Stimulated activated CD8-positive, alpha-beta memory T cell treated with anti-CD3 and anti-CD28 coated beads, Interleukin-2, amount 100 ng/mL, for 1 hour (primary cell): Measurements from ENCODE around the gene CACNA1E.

ENCODE experiments used
- DNase-seq, 2 donors: peaks; one replicate each; pipeline ENCODE4 v3.0.0-alpha.2; 2020; ENCODE audit warnings: low read depth in 2 of 2

The CACNA1E gene

DNA sequence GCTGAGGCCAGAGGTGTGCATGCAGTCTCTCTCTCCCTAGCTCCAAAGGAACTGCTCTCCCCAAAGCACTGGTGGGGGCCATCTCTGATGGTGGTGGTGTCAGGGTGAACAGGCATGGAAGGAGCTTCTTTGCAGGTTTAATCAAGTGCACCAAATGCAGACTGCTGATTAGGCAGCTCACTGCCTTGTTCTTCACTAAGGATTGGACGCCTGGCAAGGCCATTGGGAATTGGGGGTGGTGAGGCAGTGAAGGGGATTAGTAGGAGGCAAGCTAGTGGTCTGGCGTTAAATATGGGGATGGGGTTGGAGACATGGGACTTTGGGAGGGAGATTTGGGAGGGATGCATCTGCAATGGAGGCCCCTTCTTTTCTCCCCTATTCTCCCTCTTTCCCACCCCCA, 1.5 kb downstream of the CACNA1E start:
- DNase-seq: no peak

DNA sequence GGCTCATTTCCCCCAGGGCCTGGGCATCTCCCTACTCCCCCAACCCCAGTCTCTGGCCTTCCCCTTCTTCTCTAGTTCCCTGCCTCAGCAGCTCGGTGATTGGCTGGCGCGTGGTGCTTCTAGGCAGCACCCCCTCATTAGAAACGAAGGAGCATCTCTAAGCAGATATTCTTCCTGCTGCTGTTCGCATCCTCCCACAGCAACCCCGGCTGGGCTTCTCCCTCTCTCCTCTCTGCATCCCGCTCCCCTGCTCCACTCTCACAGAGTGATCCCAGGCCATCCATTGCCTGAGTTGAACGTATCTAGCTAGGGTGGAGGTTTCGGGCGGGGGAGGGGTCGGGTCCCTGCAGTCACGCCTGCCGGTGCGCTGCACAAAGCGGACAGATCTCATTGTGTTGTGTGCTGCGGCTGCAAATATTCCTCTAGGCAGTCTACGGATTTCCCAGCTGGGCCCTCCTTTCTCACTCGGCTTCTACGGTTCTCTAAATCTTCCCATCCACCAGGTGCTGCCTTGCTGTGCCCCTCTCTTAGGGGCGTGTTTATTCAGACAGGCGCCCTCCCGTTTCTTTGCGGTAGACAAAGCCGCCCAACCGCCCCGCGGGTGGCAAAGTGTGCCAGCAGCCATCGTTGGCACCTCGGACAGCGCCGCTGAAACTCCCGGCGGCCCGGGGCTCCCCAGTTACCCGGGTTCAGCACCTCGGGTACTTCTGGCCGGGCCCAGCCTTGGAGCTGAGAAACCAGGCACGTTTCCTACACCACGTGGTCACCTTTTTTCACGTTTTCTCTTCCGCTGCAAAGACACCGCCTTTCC, 2.2 kb downstream of the CACNA1E start:
- DNase-seq: no peak

DNA sequence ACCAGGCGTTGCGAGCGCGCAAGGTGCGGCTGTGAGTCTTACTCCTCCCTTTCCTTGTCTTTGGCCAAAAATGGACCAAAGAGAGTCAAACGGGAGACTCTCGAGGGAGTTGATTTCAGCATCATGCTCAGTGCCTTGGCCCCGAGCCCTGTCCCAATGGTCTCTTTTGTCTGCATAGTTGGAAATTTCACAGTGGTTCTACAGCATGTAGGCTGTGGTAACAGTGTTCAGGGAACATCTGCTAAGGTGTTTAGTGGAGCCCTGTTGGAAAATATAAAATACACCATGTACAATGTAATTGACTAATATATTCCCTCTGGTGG, 2.7 kb downstream of the CACNA1E start:
- no peak for DNase-seq

DNA sequence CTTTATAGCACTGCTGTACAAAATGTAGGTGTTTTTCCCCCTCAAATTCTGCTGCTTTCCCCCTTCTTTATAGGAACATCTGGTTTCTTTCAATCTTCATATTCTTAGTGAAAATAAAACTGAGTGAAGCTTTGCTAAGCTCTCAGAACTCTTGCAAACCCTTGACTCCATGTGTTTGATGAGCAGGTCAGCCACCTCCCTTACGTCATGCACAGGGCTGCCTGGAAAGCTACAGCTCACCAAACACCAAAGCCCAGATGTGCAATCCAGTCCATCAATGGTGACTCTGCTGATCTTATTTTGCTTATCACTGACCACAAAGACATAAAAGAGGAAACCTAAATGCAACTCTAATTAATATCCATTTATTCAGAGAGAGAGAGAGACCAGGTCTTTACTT, 5.5 kb downstream of the CACNA1E start:
- no peak for DNase-seq

DNA sequence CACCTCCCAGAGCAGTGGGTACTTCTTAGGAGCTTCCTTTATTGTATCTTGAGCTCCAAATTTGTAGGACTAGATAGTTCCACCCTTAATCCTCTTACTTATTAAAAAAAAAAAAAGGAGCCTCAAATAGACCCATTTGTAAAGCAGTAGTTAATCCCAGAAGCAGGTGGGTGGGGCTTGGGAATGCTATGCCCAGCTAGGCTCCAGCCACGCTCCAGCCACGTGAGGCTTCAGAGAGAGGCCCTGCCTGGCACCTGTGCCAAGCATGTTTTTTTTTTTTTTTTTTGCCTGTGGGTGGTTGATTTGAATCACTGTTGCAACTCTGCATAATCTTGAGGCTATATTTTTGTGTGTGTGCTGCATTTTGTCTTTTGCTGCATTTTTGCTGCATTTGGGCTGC, 7.0 kb downstream of the CACNA1E start:
- no peak for DNase-seq

DNA sequence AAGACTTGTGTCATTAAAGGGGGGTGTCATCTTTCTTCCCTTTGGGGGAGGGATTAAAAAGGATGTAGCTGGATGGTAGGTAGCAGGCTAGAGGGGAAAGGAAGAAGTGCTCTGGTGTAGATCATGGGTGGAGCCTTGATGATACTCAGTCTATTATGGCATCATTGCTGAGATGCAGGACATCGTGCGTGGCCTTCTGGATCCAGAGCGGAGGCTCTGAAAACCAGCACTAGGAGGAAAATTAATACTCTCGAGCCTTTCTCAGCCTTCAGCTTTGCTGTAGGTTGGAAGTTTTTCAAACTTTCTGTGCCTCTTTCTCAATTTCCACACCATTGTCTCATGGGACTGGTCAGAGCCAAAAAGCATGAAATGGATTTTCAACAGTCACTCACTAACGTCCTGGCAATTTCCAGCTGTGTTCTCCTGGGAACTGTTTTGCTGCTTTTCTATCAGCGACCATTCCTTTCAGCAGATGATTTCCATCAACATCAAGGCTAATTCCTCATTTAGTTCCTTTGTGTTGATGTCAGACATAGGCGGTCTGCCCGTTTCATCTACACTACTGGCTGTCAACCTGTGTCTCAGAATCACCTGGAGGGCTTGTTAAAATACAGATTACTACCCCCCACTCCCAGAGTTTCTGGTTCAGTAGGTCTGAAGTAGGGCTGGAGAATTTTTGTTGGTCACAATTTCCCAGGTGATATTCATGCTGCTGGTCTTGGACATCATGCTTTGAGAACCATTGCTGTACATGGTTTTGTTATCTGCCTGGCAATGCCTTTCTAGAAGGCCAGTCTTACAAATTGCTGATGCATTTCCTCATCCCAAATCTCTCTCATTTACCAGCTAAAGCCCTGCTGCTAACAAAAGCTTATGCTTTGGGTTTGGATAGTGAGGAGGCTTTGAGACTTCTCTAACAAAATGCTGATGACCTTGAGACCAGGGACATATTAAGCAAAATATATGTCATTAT, 7.7 kb downstream of the CACNA1E start:
- no peak for DNase-seq

DNA sequence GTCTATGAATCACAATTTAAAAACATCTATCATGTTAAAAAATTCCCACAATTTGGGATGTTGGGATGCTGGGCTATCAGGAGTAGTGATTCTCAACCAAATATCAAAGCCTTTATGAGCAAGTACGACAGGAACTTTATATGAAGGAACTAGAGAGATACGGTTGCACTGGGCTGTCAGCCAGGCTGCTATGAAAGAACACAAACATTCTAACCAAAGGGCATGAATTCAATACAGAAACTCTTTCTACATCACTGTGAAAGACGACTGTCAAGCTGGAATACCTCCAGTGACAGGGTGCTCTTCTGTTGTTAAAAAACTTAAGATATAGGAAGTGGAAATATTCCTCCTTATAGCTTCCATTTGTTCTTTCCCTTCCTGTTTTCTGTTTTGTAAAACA, 9.8 kb downstream of the CACNA1E start:
- no peak for DNase-seq

DNA sequence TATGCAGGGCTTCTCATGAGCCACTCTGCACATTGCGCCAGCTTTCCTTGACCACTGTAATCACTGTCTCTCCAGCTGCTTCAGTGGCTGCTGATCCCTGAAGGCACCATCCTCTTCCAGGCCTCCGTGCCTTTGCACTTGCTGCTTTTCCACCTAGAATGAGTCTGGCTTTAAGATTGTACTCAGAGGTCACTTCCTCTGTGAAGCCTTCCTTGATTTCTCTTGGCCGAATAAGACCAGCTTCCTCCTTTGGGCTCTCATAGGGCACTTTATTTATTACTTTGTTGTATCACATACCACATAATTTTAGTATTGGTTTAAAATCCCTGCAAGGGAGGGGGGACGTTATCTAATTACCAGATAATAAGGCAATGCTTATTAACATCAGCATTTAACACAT, 10.6 kb downstream of the CACNA1E start:
- DNase-seq: no peak

DNA sequence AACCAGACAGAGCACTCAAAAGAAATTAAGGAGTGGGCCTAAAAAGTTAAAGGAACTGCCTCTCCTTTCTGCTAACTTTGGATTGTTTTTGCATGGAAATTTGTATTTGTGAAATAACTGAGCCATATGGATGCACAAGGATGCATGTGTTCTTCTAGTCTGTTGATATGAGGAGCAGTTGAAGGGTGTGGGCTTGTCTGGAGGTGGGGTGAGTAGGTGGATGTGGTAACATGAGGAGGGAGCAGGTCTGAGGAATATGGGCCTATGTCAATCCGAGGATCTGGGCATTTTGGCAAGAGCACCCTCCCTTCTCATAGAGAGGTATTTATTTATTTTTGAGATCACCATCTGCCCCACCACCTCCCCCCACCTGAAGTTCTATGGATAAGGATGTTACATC, 13.4 kb downstream of the CACNA1E start:
- DNase-seq: no peak

DNA sequence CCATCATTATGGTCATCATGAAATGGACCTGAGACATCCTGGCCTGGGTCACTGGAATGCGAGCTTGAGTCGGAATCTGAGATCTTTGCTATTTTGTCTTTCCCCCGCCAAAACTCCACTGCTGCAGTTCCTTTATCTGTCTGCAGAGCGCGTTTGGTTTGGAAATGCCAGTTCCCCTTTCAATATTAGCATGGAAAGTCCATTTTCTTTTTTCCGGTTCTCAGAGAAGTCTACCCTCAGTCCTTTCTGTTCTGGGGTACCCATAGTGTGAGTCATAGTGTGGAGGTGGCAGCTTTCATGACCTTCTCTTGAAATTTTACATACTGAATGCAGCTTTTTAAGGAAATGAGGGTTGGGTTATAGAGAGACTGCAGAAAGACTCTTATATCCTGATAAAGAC, 14.6 kb downstream of the CACNA1E start:
- no peak for DNase-seq

DNA sequence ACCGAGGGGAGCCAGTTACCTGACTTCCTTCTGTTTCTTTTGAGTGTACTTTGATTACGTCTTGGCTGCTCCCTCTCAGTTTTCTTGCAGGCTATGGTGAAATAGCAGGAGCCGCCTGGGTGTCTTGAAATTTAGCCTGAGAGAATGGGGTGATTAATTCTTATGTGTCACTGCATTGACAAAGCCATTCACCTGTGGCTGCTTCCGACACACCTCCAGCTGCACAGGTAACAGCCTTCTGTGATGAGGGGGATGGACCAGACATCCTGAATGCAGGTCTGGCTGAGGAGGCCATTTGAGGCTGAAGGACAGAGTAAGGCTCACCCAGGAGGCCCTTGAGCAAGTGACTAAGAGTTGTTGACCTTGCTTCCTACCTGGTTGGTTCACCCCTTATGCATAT, 16.5 kb downstream of the CACNA1E start:
- DNase-seq: no peak

DNA sequence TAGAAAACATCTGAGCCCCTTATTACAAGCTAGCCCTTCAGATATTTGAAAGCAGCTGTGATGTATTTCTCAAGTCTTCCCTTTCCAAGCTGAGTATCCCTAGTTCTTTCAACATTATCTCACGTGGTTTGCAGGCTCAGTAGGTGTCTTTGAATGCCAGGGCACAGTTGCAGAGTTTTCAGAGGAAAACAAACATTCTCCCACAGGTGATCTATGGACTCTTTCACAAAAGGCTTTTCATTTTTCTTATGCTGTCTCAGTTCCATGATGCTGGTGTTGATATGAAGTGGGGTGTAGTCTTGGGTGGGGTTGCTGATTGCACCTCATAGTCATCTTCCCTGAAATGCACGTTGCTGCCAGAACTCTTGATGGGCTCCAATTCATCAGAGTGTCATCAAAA, 17.3 kb downstream of the CACNA1E start:
- no peak for DNase-seq

DNA sequence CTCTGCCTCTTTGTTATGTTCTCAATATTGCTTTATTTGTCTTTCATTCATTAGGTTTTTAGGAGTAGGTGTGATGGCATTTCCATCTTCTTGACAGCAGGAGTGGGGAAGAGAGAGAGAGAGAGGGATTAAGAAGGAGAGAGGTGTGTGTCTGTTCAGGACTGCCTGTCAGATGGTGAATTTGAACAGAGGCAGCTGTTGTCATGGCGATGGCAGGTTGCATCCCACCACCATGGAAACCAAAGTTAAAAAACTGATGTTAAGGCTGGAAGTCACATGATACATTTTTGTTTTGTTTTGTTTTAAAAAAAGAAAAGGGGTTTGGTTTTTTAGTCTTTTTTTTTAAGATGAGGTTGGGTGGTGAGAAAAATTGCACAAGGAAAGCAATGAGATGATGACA, 18.3 kb downstream of the CACNA1E start:
- no peak for DNase-seq

DNA sequence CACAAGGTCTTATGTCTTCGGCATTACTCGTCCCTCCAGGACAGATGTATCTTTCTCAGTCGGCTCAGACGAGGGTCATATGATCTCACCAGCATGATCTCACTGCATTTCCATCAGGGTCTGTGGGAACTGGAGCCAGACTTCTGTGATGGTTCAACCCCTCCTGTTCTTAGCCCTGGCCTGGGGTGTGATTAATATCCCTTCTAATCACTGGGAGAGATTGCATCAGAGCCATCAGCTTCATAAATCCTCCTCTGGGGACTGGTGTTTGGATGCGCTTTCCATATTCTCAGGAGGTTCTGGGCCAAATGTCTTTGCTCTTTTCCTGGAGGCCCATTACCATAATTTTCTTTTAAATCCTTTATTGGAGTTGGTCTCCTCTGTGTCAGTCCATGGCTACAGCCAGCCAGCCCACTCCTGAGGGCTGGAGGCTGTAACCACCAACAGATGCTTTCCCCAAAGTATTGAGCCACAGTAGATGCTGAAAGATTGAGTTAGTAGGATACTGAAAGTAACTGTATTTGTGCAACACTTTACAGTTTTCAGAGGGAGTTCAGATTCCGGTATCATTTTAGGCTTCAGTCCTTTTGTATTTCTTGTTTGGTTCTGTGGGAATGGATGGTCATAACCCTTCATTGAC, 20.0 kb downstream of the CACNA1E start:
- no peak for DNase-seq

DNA sequence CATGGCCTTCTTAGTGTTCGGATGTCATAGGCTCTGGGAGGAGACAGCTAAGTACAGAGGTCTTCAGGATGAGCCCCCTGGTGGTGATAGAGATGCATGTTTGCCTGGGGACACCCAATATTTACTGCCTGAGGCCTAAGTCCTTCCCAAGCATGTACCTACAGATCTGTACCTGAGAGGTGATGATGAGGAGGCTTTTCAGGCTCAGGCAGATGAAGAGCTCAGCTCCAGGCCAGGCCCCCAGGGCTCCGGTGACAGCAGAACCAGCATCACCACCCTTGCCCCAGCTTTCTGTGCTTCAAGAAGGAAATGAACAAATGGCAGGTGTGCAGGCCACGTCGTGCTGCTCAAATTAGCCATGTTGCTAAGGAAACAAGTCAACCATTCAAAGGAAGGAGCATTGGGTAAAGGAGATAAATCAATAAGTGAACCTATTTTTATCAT, 21.1 kb downstream of the CACNA1E start:
- no peak for DNase-seq

DNA sequence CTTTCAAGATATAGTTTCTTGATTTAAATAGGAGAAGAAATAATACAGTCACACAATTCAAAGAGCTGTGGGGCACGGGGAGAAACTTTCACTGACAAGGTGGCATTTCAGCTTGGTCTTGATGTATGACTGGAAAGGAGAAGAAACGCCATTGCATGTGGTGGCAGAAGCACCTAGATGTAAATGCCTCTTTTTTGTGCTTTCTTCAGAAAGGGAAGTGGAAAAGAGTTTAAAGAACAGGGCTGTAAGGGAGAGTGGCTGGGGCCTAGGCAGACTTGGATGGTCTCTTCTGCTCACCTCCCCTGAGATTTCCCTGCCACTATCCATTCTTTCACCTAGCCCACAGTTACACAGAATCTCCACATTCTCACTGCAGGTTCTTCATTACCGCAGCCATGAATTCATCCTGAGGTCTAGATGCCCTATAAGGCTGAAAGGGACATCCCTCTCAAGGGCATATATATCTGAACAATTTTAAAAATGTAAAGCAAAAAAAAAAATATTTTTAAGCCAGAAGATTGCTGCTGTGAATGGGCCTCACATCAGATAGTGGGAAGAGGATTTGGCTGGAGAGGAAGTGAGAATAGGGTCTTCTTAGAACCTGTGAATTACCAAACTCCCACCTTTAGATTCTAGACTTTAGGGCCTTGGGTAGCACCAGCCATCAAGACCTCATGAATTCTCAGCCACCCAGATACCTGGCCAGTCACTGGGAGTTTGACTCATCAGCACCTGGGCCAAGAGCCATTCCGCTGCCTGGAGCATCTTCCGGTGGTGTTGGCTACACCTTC, 23.4 kb downstream of the CACNA1E start:
- DNase-seq: no peak

DNA sequence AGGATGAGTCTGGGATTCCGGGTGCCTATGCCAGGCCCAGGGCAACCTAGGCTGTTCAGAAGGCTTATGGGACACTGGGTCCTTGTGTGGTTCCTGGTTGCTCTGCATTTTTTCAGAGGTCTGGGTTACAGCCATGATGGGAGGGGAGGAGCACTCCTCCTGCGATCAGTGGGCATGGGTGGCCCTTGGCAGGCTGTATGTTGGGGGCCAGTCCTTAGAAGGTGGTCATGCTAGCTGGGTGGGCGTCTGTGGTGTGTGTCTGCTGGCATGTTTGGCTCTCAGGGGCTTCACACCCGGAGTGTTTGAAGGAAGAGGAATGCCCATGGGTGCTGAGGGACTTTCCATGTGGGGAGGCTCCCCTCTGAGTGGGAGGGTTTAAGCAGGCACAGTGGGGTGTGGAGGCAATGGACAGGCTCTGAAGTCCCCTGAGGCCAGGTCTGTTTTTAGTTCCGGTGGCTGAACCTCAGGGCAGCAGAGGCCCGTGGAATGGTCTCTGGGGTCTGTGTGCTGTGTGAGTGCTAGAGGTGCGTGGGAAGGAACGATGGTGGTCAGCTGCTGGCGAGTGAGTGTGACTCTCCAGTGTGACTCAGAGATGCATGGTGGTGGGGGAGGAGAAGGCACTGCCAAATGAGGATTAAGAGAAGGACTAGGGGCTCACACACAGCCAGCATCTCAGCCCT, 25.3 kb downstream of the CACNA1E start:
- DNase-seq: no peak

DNA sequence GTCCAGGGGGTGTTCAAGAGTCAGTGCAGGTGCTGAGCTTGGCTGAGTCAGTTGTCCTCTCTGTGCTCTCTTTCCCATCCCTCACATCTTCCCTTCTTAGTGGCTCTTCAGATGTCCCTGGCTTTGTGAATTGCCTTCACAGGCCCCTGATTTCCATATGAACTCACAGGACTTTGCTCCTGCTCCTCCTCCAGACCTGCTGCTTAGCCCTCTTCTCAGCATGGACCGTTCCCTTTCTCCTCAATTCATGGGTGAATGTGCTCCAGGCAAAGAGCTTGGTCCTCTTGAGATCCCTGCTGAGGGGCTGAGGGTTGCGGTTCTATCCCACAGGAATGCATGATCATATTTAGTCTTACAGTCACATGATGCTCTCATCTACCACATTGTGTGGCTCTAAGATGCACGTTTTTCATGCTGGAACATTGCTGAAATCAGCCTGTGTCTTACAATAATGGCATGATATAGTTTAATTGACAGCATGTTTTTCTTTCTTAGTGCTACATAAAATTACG, 30.5 kb downstream of the CACNA1E start:
- no peak for DNase-seq

DNA sequence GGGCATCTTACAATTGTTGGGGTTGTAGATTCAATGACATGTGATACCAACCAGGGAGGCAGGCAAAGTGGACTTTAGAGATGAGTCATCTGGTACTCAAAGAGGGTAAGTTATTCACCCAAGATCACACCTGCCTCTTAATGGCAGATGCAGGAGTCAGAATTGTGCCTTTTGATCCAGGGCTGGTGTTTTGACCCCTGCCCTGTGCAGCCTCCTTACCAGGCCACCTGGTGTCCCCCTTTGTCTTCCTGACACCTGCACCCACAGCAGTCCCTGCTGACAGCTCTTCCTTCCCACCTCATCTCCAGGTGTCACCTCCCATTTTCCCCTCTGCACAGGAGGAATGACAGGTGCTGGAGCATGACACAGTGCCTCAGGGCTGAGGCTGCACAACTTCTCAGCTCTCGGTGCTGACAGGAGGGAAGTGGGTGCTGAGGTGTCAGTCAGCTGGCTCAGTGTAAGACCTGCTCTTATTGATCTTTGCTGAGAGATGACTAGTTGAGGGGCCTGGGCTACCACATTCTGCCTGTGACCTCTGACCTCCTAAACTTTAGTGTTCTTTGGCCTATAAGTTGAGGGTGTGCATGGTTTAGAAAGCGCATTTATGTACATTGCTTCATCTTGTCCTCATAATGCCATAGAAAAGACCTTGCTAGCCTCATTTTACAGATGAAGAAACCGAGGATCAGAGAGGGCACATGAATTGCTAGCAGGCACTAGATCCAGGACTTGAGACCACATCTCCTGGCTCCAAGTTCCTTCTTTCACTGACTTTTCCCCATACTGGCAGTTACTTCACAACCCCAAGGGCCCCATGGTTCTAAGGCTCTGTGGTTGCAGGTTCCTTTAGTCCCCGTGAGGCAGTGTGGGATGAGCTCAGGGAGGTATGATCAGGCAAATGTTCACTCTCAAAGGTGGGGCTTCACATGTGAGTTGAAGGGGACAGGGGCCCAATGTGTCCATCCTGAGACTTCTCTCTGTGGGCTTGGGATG, 31.3 kb downstream of the CACNA1E start:
- no peak for DNase-seq

DNA sequence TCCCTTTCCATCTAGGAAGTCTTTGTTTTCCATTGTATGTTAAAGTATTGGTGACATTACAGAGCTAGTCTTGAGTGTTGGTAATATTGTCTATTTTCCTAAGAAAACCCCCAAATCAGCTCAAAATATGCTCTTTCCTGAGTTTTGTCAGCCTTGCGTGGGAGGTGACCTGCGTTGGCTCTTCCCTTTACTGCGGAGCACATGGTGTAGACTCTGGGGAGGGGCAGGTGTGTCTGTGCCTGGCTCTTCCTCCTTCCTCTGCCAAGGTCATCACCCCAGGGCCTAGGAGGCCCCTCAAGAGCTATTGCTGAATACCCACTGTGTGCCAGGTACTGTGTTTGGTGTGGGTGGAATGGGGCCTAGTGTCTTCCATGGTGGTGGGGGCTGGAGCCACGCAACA, 33.4 kb downstream of the CACNA1E start:
- no peak for DNase-seq
